Tibial artery (tissue), 4 donors: ENCODE data around the gene TIMM17B.

ENCODE experiments used
- DNase-seq, 2 donors: peaks; one replicate each; pipeline ENCODE4 v3.0.0-alpha.2; 2019
- H3K27ac ChIP-seq, 2 donors: fragments of 200-600 bp; sonication (generic) in 1 of 2; 1 replicate in 1 of 2; 2 replicates in 1 of 2; pipeline ENCODE4 v1.5.1; 2018 to 2019; ENCODE audit warnings: mild to moderate bottlenecking in 1 of 2
- H3K27me3 ChIP-seq, 2 donors: fragments of 200-600 bp; sonication (generic) in 1 of 2; one replicate each; pipeline versions ENCODE4 v1.5.1 to v1.6.0; 2016 to 2019
- H3K36me3 ChIP-seq, 3 donors: fragments of 200-600 bp; sonication (generic) in 2 of 3; one replicate each; pipeline ENCODE4 v1.5.1; 2016 to 2019; ENCODE audit warnings: mild to moderate bottlenecking in 2 of 3
- H3K4me1 ChIP-seq, 4 donors: fragments of 200-600 bp; sonication (generic) in 2 of 4; 1 replicate in 3 of 4; 2 replicates in 1 of 4; pipeline ENCODE4 v1.5.1; 2016 to 2019
- H3K4me3 ChIP-seq, 2 donors: fragments of 200-600 bp; sonication (generic) in 1 of 2; 1 replicate in 1 of 2; 2 replicates in 1 of 2; pipeline ENCODE4 v1.5.1; 2018 to 2019; ENCODE audit warnings: mild to moderate bottlenecking in 2 of 2
- H3K9me3 ChIP-seq, 3 donors: fragments of 200-600 bp; sonication (generic) in 1 of 3; one replicate each; pipeline ENCODE4 v1.5.1; 2016 to 2019
- CTCF ChIP-seq, 2 experiments: fragments of 200-600 bp in 1 of 2; fragments of 450-650 bp in 1 of 2; IDR thresholded peaks; one replicate each; pipeline ENCODE4 v1.5.1; 2017 to 2019; ENCODE audit warnings: antibody characterized with exemption in 2 of 2, mild to moderate bottlenecking in 1 of 2, moderate library complexity in 1 of 2
- intact Hi-C: fragments of 100-400 bp; cut with DNase I; formaldehyde crosslinking; loops from one replicate; pipeline ENCODE4 v1.15.0; 2023; ENCODE audit warnings: low total_unique reads

TIMM17B gene

GRCh38 chrX:48920718-48921104 lies 23.1 kb upstream of the TIMM17B start:
- peaks cover 0 to 26% (median 4%) of the 10 kb centered on the region in 4 donors for H3K4me1 ChIP-seq
- no peak for TF ChIP-seq CTCF (IDR thresholded peaks at IDR 0.05)
- intact Hi-C loops, result no loop called here
- H3K36me3 ChIP-seq, result peaks cover 5 to 38% (median 19%) of the 10 kb centered on the region in 3 donors
- no peak for DNase-seq
- no peaks in the 10 kb centered on the region for H3K27me3 ChIP-seq
- H3K4me3 ChIP-seq, result no peak overlapping the region
- no peak overlapping the region for H3K27ac ChIP-seq
- no peaks in the 10 kb centered on the region for H3K9me3 ChIP-seq

- Histone ChIP-seq H3K9me3 (no peaks in the 10 kb centered on the region), H3K27ac (peak overlapping the region; percentile 91 to 96), H3K36me3 (peaks cover 0 to 33% (median 19%) of the 10 kb centered on the region in 3 donors), H3K4me1 (peaks cover 0 to 26% (median 4%) of the 10 kb centered on the region in 4 donors), H3K27me3 (no peaks in the 10 kb centered on the region), H3K4me3 (peak overlapping the region in 1 of 2 donors; percentile 67)
- TF ChIP-seq CTCF (IDR thresholded peaks at IDR 0.05), result no peak
- intact Hi-C loops, result no loop called here
- no peak for DNase-seq
Measured at GRCh38 chrX:48919947-48920717, 22.6 kb upstream of the TIMM17B start.

- no peak for TF ChIP-seq CTCF (IDR thresholded peaks at IDR 0.05)
- peak overlapping the region; percentile 67 to 74 for H3K4me3 ChIP-seq
- peaks cover 0 to 29% (median 19%) of the 10 kb centered on the region in 3 donors for H3K36me3 ChIP-seq
- H3K4me1 ChIP-seq, result peaks cover 0 to 26% (median 4%) of the 10 kb centered on the region in 4 donors
- H3K9me3 ChIP-seq, result no peaks in the 10 kb centered on the region
- H3K27ac ChIP-seq, result peak overlapping the region; percentile 91 to 96
- DNase-seq, result no peak
- intact Hi-C loops, result no loop called here
- no peaks in the 10 kb centered on the region for H3K27me3 ChIP-seq
Measured at GRCh38 chrX:48919360-48919841, 21.8 kb upstream of the TIMM17B start.

GRCh38 chrX:48918643-48919340 lies 21.2 kb upstream of the TIMM17B start, which contains the start of gene PIM2:
PIM2 (minus strand) TSS chrX:48919024; CDS start chrX:48918834, 190 bp downstream.
- DNase-seq, result peak; percentile 89 to 95
- peak within 1 kb of the TSS; percentile 91 to 96 for H3K27ac ChIP-seq
- no peak for TF ChIP-seq CTCF (IDR thresholded peaks at IDR 0.05)
- intact Hi-C loops, result no loop called here
- no peaks in the 10 kb centered on the region for H3K27me3 ChIP-seq
- peaks cover 0 to 26% (median 4%) of the 10 kb centered on the region in 4 donors for H3K4me1 ChIP-seq
- H3K9me3 ChIP-seq, result no peaks in the 10 kb centered on the region
- H3K36me3 ChIP-seq, result peaks cover 0 to 29% (median 15%) of the 10 kb centered on the region in 3 donors
- peak within 1 kb of the TSS; percentile 67 to 74 for H3K4me3 ChIP-seq

GRCh38 chrX:48918301-48918642 lies 20.7 kb upstream of the TIMM17B start:
- TF ChIP-seq CTCF (IDR thresholded peaks at IDR 0.05), result no peak
- Histone ChIP-seq H3K4me1 (peaks cover 0 to 26% (median 4%) of the 10 kb centered on the region in 4 donors), H3K36me3 (peaks cover 0 to 24% (median 10%) of the 10 kb centered on the region in 3 donors), H3K4me3 (peak overlapping the region; percentile 67 to 74), H3K9me3 (no peaks in the 10 kb centered on the region), H3K27ac (peak overlapping the region; percentile 91 to 96), H3K27me3 (no peaks in the 10 kb centered on the region)
- intact Hi-C loops, result no loop called here
- no peak for DNase-seq
